HG02943 (cell line): ENCODE data around the gene ADD1.

ENCODE experiments used
- ATAC-seq: cut with Tn5 transposase; IDR thresholded peaks from one replicate; pipeline ENCODE4 v1.9.1; 2021; ENCODE audit warnings: mild to moderate bottlenecking, low read depth, moderate library complexity; ENCODE audit not compliant: unreplicated experiment

The ADD1 gene

GRCh38 chr4:2858451-2859217 is 15.0 kb downstream of the ADD1 start:
- no peak for ATAC-seq

GRCh38 chr4:2859514-2859913 is 15.9 kb downstream of the ADD1 start:
- no peak for ATAC-seq

- no peak for ATAC-seq
Measured at GRCh38 chr4:2860391-2861348, 17.0 kb downstream of the ADD1 start.

GRCh38 chr4:2861631-2862436 is 18.2 kb downstream of the ADD1 start:
- ATAC-seq: no peak

- no peak for ATAC-seq
Measured at GRCh38 chr4:2862528-2862927, 18.9 kb downstream of the ADD1 start.

- no peak for ATAC-seq
Measured at GRCh38 chr4:2863649-2864048, 20.0 kb downstream of the ADD1 start.

GRCh38 chr4:2865196-2865780 is 21.6 kb downstream of the ADD1 start:
- ATAC-seq: no peak

- no peak for ATAC-seq
Measured at GRCh38 chr4:2866160-2866861, 22.7 kb downstream of the ADD1 start.

- ATAC-seq: no peak
Measured at GRCh38 chr4:2866891-2867290, 23.2 kb downstream of the ADD1 start.

GRCh38 chr4:2867758-2868491 is 24.3 kb downstream of the ADD1 start:
- no peak for ATAC-seq

GRCh38 chr4:2868877-2869487 is 25.3 kb downstream of the ADD1 start:
- ATAC-seq: no peak

- no peak for ATAC-seq
Measured at GRCh38 chr4:2869659-2870058, 26.0 kb downstream of the ADD1 start.

- no peak for ATAC-seq
Measured at GRCh38 chr4:2870082-2870481, 26.4 kb downstream of the ADD1 start.

- ATAC-seq: no peak
Measured at GRCh38 chr4:2871466-2871865, 27.8 kb downstream of the ADD1 start.

- no peak for ATAC-seq
Measured at GRCh38 chr4:2871911-2872310, 28.3 kb downstream of the ADD1 start.

- no peak for ATAC-seq
Measured at GRCh38 chr4:2873329-2873728, 29.7 kb downstream of the ADD1 start.

- ATAC-seq: no peak
Measured at GRCh38 chr4:2874861-2875260, 31.2 kb downstream of the ADD1 start.

- ATAC-seq: no peak
Measured at GRCh38 chr4:2875556-2875955, 31.9 kb downstream of the ADD1 start.

GRCh38 chr4:2878346-2878745 is 34.7 kb downstream of the ADD1 start:
- no peak for ATAC-seq
